Non-pigmented ciliary epithelial cell (primary cell): ENCODE results near the gene CBR3.

Experiments used
- DNase-seq: peaks from one replicate; pipeline ENCODE4 v3.0.0-alpha.2; 2010; ENCODE audit warnings: low read depth

CBR3 gene

DNA sequence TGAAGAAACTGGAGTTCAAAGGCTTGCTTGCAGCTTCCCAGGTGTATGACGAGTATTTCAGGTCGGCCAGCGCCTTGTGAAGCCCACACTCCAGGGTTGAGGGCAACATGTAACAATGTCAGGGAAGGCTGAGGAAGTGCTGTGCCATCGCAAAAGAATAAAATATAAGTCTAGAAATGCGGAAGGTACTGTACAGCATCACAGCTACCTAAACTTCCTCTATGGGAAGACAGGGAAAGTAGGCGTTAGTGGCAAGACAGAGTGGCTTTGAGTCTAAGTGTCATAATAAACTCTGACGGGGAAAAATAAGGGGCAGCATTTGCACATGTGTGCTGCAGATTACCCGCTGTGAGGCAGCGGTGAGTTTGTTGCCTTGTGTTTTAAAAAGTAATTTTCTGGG lies 50.6 kb downstream of the CBR3 start:
- no peak for DNase-seq

DNA sequence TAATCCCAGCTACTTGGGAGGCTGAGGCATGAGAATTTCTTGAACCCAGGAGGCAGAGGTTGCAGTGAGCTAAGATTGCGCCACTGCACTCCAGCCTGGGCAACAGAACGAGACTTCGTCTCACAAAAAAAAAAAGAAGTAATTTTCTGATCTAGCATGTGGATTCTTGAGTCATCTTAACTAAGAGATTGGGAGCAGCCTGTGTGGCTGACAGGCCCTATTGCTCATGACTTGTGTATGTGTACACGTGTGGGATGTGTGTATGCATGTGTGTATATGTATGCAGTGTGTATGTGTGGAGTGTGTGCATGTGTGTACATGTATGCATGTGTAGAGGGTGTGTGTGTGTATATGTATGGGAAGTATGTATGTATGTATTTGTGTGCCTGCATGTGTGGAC lies 51.2 kb downstream of the CBR3 start:
- no peak for DNase-seq

DNA sequence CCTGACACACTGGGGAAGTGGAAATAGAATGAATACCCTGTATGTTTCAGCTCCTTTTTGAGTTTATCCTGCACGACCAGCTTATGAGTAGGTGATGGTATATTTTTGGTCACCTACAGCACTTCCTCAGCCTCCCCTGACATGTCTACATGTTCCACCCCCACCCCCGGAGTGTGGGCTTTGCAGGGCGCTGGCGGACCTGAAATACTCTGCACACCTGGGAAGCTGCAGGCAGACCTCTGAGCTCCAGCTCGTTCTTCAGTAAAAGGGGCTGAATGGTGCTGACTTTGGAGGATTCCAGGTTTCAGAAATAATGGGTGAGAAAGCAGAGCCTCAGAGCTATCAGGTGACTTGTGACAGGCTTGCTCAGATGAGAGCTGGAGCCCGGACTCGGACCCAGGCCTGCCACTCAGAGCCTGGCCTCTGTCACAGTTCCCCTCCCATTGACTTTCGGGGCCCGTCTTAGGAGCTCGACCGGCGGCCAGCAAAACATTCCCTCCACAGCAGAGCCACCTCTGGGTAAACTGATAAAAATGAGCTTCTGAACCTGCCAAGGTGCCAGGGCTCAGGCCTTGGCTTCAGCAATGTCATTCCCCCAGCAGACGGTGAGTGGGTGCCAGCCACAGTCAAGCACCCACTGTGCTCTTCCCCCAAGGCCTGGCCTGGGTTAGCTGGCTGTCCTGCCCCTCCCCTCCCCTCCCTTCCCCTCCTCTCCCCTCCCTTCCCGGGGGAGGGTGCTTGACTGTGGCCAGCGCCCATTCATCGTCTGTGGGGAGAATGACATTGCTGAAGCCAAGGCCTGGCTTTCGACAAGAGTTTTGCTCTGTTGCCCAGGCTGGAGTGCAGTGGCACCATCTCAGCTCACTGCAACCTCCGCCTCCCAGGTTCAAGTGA lies 51.9 kb downstream of the CBR3 start:
- DNase-seq, result no peak

DNA sequence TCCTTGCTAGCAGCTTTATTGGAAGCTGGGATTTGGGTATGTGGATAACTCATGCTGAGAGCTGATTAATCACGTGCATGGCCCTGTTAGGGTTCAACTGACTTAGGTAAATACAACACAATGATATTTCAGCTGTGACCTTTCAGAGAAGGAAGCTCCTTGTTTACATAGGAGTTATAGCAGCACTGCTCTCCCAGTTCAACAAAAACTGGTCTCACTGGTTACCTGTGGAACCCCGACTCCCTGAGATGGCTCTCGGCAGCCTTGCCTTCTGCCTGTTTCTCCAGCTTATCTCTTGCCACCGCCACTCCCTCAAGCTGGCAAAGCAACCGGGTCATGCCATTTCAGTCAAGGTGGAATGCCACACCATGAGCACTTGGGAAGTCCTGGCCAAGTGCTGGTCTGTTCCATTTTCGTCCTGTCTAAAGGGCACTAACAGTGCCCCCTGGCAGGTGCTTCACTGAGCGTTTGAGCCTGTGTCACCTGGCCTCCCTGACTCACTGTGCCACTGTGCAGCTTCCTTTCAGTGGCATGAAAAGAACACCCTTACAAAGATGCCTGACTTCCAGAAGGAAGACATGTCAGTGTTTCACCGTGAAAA lies 53.3 kb downstream of the CBR3 start:
- DNase-seq, result no peak

DNA sequence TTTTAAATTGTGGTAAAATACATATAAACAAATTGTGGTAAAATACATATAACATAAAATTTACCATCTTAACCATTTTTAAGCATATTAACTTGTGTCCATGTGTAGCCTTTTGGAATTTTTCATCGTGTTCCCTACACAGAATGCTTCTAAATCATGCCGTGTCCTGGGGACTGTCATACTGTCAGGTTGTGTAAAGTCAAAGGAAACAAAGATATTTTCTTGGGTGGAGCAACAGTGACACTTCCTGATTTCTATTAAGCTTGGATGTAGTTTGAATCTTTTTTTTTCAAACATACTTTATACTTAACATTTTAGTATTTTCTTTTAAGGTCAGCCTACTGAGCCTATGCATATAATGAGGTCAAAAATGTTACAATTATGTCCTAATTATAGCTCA lies 54.1 kb downstream of the CBR3 start:
- no peak for DNase-seq

DNA sequence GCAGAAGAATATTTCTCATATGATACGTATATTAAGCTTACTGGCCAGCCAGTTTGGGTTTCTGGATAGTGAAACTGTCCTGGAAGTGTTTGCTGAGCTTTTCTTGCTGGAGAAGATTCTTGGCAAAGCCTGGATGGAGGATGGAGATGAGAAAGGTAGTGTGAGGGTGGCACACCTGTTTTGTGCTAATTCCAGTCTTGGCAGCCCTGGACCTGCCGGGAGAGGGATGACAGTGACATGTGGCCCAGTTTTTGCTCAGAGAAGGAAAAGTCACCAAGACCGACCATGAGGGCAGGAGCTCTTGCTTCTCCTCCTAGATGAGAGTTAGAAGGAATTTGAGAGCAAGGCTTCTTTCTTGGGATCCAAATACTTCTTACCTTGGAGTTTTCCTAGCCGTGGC lies 55.9 kb downstream of the CBR3 start:
- DNase-seq, result no peak

DNA sequence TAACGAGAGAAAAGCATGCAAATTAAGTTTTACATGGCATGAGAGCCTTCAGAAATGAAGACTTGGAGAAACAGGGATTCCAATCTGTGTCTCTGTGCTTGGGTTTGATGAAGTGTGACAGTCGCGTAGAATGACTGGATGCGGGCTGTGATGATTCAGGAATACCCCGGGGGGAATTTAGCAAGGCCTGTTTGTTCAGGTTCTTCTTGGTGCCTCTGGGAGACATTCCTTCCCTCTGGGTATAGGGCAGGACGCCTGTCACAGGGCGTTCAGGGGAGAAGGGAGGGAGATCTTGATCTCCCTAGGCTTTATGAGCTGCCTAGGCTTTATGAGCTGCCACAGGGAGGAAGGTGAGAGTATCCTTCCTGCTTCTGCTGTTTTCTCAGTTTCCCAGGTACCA lies 58.3 kb downstream of the CBR3 start:
- DNase-seq, result no peak

DNA sequence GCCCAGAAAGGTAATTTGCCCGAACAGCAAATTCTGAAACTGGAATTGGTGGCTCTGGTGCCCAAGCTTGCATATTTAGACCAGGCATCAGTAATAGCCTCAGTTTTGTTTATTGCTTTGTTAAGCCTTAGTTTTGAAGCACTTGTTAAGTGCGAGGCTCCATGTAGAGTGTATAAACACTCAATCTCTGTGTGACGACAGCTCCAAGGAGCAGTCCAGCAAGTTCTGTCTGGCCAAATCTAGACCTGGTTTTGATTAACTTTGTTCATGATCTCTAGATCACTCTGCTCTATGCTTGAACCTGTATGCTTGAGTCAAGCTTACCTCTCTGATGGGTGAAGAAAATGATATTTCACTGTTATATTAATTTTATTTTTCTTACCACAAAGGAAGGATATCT lies 59.1 kb downstream of the CBR3 start:
- no peak for DNase-seq

DNA sequence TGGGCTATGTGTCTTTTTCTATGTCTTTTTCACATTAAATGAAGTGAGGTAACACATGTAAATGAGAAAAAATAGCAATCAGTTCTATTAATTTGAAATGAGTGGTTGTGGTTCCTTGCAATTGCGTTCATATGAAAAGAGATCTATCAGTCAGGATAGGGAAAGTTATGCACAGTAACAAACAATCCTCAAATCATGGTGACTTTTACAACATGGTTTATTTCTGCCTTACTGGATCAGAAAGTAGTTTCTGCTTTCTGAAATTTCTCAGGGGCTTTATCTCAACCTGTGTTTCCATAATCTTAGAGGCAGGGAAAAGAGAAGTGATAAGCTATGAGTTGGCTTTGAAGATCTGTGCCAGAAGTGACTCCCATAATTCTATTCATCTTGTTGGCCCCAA lies 60.7 kb downstream of the CBR3 start:
- no peak for DNase-seq
